ENCODE measurements around the gene SPATA17.

The SPATA17 gene

GRCh38 chr1:217917281-217917887, 286.2 kb downstream of the SPATA17 start:
- no peak for DNase-seq

DNA sequence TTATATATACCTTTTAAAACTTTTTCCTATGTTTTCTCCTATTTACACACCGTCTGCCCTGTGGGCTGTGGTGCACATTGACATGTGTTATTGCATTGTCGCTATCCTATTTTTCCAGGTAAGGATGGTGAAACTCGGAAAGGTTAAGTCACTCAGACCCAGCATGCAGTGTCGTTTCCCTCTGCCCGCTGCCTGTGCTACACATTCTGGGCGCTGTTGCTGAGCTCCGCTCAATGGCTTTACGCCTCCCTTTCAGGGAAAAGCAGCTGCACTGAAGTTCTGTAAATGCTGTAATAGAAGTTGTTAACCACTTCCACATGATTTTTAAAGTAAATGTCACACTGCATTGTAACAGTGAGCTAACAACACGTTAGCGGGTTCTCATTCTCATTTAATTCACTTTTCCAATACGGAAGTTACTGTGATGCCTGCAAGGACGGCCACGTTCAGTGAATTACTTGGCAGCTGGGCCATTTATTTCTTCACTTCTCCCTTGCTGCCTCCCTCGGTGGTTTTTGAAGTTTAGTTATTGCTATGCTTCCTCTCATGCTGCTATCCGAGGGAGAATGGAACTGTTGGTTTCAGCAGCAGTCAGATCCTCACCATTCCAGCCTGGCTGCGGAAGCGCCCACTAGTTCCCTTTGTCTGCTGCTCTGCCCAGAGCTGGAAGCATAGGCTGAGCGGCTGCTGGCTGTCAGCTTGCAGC, 288.7 kb downstream of the SPATA17 start:
- no peak for DNase-seq
